K562 (cell line): ENCODE measurements around the gene DNAJC13. TPM values are rescaled to one million over a fixed set of nuclear protein-coding genes. Genes with fewer than 3 reads are reported as not detected.

Source experiments
- ATAC-seq: fragments of 200-7000 bp; cut with Tn5 transposase; 3 replicates; pipeline ENCODE4 v1.9.1; 2020; ENCODE audit warnings: moderate library complexity
- BruUV-seq: library from RNA; stranded (reverse); fragments of 400-500 nt; replicated peaks from 2 replicates; lab custom pipeline; 2021; lab: Mats Ljungman, UMichigan
- CTCF ChIA-PET: fragments of 300-600 bp; formaldehyde crosslinking; extraction: SDS; loops from one replicate; lab custom pipeline; 2021; ENCODE audit warnings: low intra/inter-chr PET ratio; lab: Yijun Ruan, JAX
- POLR2A ChIA-PET: fragments of 300-600, 350-650 bp; sonication (Branson Sonifier 250); formaldehyde crosslinking; extraction: SDS; loops from one replicate; lab custom pipeline; 2021; ENCODE audit warnings: antibody characterized with exemption, inconsistent platforms; lab: Yijun Ruan, JAX
- DNase-seq, 4 experiments: peaks; one replicate each; pipeline versions ENCODE4 v3.0.0 to v3.0.0-alpha.2; 2011 to 2018; ENCODE audit warnings: low spot score in 3 of 4, mixed read lengths in 3 of 4; ENCODE audit errors: extremely low read depth in 1 of 4
- FAIRE-seq: peaks from 2 replicates; lab custom pipeline; 2011; peaks lifted over from hg19 to GRCh38; lab: Jason Lieb, UNC
- H2AFZ ChIP-seq: 2 replicates; pipeline ENCODE4 v1.6.0; 2011; ENCODE audit warnings: low read depth, low read length, control low read depth, inconsistent platforms
- H3K27ac ChIP-seq: fragments of 200-600 bp; 3 replicates; pipeline ENCODE4 v1.8.0; 2011; ENCODE audit warnings: low read depth, mild to moderate bottlenecking, control low read depth, inconsistent platforms, low read length, moderate library complexity, mixed read lengths; ENCODE audit errors: extremely low read depth
- H3K27me3 ChIP-seq, 2 experiments: fragments of 300-600 bp in 1 of 2; 2 replicates in 1 of 2; 3 replicates in 1 of 2; pipeline versions ENCODE4 v1.6.0 to v1.8.0; 2011; ENCODE audit warnings: inconsistent platforms in 2 of 2, low read length in 2 of 2, mild to moderate bottlenecking in 1 of 2, mixed read lengths in 1 of 2, moderate library complexity in 1 of 2; ENCODE audit not compliant: control insufficient read depth in 2 of 2, insufficient read depth in 2 of 2
- H3K36me3 ChIP-seq: fragments of 300-600 bp; 3 replicates; pipeline ENCODE4 v1.8.0; 2011; ENCODE audit warnings: mild to moderate bottlenecking, low read length, inconsistent platforms; ENCODE audit not compliant: control insufficient read depth, insufficient read depth
- H3K4me1 ChIP-seq, 2 experiments: fragments of 200-600 bp in 1 of 2; replicated peaks in 1 of 2; 2 replicates in 1 of 2; 3 replicates in 1 of 2; pipeline versions ENCODE4 v1.5.1 to v1.8.0; 2011; ENCODE audit warnings: inconsistent platforms in 2 of 2, low read length in 2 of 2, mild to moderate bottlenecking in 1 of 2, mixed read lengths in 1 of 2, moderate library complexity in 1 of 2; ENCODE audit not compliant: control insufficient read depth in 2 of 2, insufficient read depth in 2 of 2
- H3K4me2 ChIP-seq: 2 replicates; pipeline ENCODE4 v1.6.1; 2011; ENCODE audit warnings: low read length, control low read depth, inconsistent platforms, mixed read lengths; ENCODE audit not compliant: insufficient read depth
- H3K4me3 ChIP-seq: fragments of 200-600 bp; sonication (generic), shearing (Covaris generic); 2 replicates; pipeline ENCODE4 v1.5.1; 2016; ENCODE audit warnings: control low read depth, inconsistent platforms
- H3K79me2 ChIP-seq: fragments of 200-600 bp; 3 replicates; pipeline ENCODE4 v1.8.0; 2011; ENCODE audit warnings: low read length, inconsistent platforms; ENCODE audit not compliant: control insufficient read depth, insufficient read depth
- H3K9ac ChIP-seq, 2 experiments: 2 replicates each; pipeline versions ENCODE4 v1.6.0 to v1.6.1; 2011; ENCODE audit warnings: low read depth in 2 of 2, low read length in 2 of 2, control low read depth in 1 of 2, inconsistent platforms in 1 of 2, mild to moderate bottlenecking in 1 of 2, mixed read lengths in 1 of 2; ENCODE audit not compliant: insufficient read depth in 1 of 2
- H3K9me1 ChIP-seq: one replicate; pipeline ENCODE4 v1.6.0; 2011; ENCODE audit warnings: inconsistent platforms, mild to moderate bottlenecking, low read length, moderate library complexity; ENCODE audit not compliant: control insufficient read depth, insufficient read depth
- H3K9me3 ChIP-seq: replicated peaks from 2 replicates; pipeline ENCODE4 v1.5.1; 2011; ENCODE audit warnings: low read depth, low read length, inconsistent platforms; ENCODE audit not compliant: control insufficient read depth, insufficient read depth
- H4K20me1 ChIP-seq: replicated peaks from 2 replicates; pipeline ENCODE4 v1.6.1; 2011; ENCODE audit warnings: low read length, inconsistent platforms, mixed read lengths; ENCODE audit not compliant: control insufficient read depth, insufficient read depth
- ARID1B ChIP-seq: fragments of 450-650 bp; IDR thresholded peaks from 2 replicates; pipeline ENCODE4 v1.6.1; 2016; ENCODE audit warnings: antibody characterized with exemption, mild to moderate bottlenecking, inconsistent platforms
- CC2D1A ChIP-seq: fragments of 450-650 bp; IDR thresholded peaks from 2 replicates; pipeline ENCODE4 v1.6.1; 2017; ENCODE audit warnings: mild to moderate bottlenecking
- CHAMP1 ChIP-seq: fragments of 450-650 bp; IDR thresholded peaks from 2 replicates; pipeline ENCODE4 v1.6.1; 2016; ENCODE audit warnings: mild to moderate bottlenecking
- KDM4B ChIP-seq, 2 experiments: fragments of 450-650 bp in 1 of 2; sonication (generic) in 1 of 2; IDR thresholded peaks; 2 replicates each; pipeline ENCODE4 v1.6.1; 2016 to 2017; ENCODE audit warnings: borderline replicate concordance in 2 of 2, antibody characterized with exemption in 1 of 2, low read depth in 1 of 2, mild to moderate bottlenecking in 1 of 2
- NR3C1 ChIP-seq: sonication (generic); formaldehyde crosslinking; IDR thresholded peaks from 2 replicates; pipeline ENCODE4 v1.8.1; 2022; ENCODE audit warnings: missing genetic modification reagents
- ZNF212 ChIP-seq: fragments of 450-650 bp; formaldehyde crosslinking; IDR thresholded peaks from 2 replicates; pipeline ENCODE4 v1.4.0; 2020; ENCODE audit warnings: mild to moderate bottlenecking
- ZNF644 ChIP-seq: fragments of 200-800 bp; sonication (Bioruptor generic); IDR thresholded peaks from 2 replicates; pipeline ENCODE4 v1.6.1; 2016; ENCODE audit warnings: low read depth, missing genetic modification characterization, missing compliant biosample characterization
- WGBS: fragments of 100-300 bp; shearing (Covaris generic); methylation state at CpG from one replicate; pipeline ENCODE4 v1.1.6; 2016; ENCODE audit warnings: low coverage, mixed read lengths; ENCODE audit not compliant: insufficient coverage; ENCODE audit errors: missing lambda C conversion rate; 5-methylcytosine and 5-hydroxymethylcytosine counted together
- in situ Hi-C: fragments of 300-500 bp; cut with MboI; formaldehyde crosslinking; loops from 4 replicates; pipeline ENCODE4 v1.15.0; 2018; ENCODE audit warnings: inconsistent platforms, mixed read lengths
- intact Hi-C: fragments of 100-400 bp; cut with micrococcal nuclease; formaldehyde crosslinking; loops from 2 replicates; pipeline ENCODE4 v1.14.2; 2022
- polyA plus RNA-seq, 8 experiments: library from polyadenylated mRNA; depleted of rRNA in 4 of 8; stranded (reverse) in 5 of 8; unstranded in 3 of 8; fragments of >200 nt; fragmentation: Nextera tagmentation in 2 of 8; fragmentation: Illumina TruSeq in 1 of 8; extraction: Ambion mirVana in 2 of 8; extraction: Trizol in 1 of 8; gene quantifications; 2 replicates each; pipeline versions ENCODE4 v1.2.1 to v1.2.3, GENCODE V29; 2011 to 2014; ENCODE audit warnings: inconsistent platforms in 1 of 8, missing spikeins in 1 of 8
- total RNA-seq, 7 experiments: library from RNA; depleted of rRNA in 6 of 7; stranded (reverse); fragments of >200 nt in 6 of 7; fragmentation: Illumina TruSeq in 2 of 7; extraction: Trizol in 2 of 7; gene quantifications; 2 replicates each; pipeline versions ENCODE4 v1.2.1 to v1.2.3, GENCODE V29; 2011 to 2021; ENCODE audit warnings: low replicate concordance in 1 of 7
- TF ChIP-seq, protein P1 (sequence below): IDR thresholded peaks from 3 replicates; pipeline ENCODE4 v1.6.1; 2011; ENCODE audit warnings: borderline replicate concordance, mild to moderate bottlenecking; ENCODE audit not compliant: insufficient read length, insufficient read depth

DNAJC13 gene
- total and polyA plus RNA-seq, 9 of the 15 experiments (the other 6 are each of a cell fraction or from before 2014, with no cell fraction given) = 2.9 to 17.1 (median 10.2) TPM

GRCh38 chr3:132395126-132395525, 22.2 kb upstream of the DNAJC13 start:
- 0% methylated on average over 1 of the region's 1 CpG for WGBS
- CTCF ChIA-PET = interaction anchor here (0.7 kb wide), 1 partner anchor 43 kb away, joined by 3 read pairs; no protein-coding TSS in a partner anchor
- no peak for FAIRE-seq
- BruUV-seq = no TSS peak
- H3K36me3 ChIP-seq = no peaks in the 10 kb centered on the region
- H3K9me1 ChIP-seq = no peaks in the 10 kb centered on the region
- H3K4me1 ChIP-seq = peaks cover 0 to 2% of the 10 kb centered on the region in 2 experiments; a peak in 1 of 5 replicates
- no peak for TF ChIP-seq NR3C1 (CRISPR knock-in tag)
- TF ChIP-seq KDM4B (IDR thresholded peaks at IDR 0.05; ENCODE audit: borderline replicate concordance in 2 of 2, low read depth in 1 of 2) = no peak
- TF ChIP-seq ARID1B = no peak
- TF ChIP-seq CHAMP1 = no peak
- no peak for TF ChIP-seq ZNF644 (tag)
- TF ChIP-seq CC2D1A = no peak
- TF ChIP-seq, protein P1, sequence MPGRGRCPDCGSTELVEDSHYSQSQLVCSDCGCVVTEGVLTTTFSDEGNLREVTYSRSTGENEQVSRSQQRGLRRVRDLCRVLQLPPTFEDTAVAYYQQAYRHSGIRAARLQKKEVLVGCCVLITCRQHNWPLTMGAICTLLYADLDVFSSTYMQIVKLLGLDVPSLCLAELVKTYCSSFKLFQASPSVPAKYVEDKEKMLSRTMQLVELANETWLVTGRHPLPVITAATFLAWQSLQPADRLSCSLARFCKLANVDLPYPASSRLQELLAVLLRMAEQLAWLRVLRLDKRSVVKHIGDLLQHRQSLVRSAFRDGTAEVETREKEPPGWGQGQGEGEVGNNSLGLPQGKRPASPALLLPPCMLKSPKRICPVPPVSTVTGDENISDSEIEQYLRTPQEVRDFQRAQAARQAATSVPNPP = no peak
- TF ChIP-seq ZNF212 = no peak
- POLR2A ChIA-PET = interaction anchor here (0.6 kb wide), 1 partner anchor 12 kb away, joined by 3 read pairs; no protein-coding TSS in a partner anchor
- H3K79me2 ChIP-seq = no peaks in the 10 kb centered on the region
- ATAC-seq = no peak
- in situ Hi-C loops (loop anchor here (25.0 kb wide), 1 partner anchor 608 kb away; no protein-coding TSS in a partner anchor), intact Hi-C loops (loop anchor here (10.0 kb wide), 1 partner anchor 600 kb away; no protein-coding TSS in a partner anchor)
- no peaks in the 10 kb centered on the region for H4K20me1 ChIP-seq
- H3K4me3 ChIP-seq = no peak overlapping the region
- no peak overlapping the region for H2AFZ ChIP-seq
- no peaks in the 10 kb centered on the region for H3K9me3 ChIP-seq
- no peak for DNase-seq
- H3K27me3 ChIP-seq = no peaks in the 10 kb centered on the region
- no peak overlapping the region for H3K9ac ChIP-seq
- no peak overlapping the region for H3K4me2 ChIP-seq
- no peak overlapping the region for H3K27ac ChIP-seq
